ENCODE measurements around the gene SPATA21.

GRCh38 chr1:16442265-16442664 lies 5.0 kb upstream of the SPATA21 start:
- TF ChIP-seq CTCF (IDR thresholded peaks at IDR 0.05) (no peak), POLR2A (IDR thresholded peaks at IDR 0.05) (no peak)

Data from thyroid gland (tissue), 4 donors.